GM10266 (cell line): ENCODE measurements around the gene PACS1.
A peak's percentile ranks its signal among the peaks of the same experiment; 100 is the strongest.

Experiments used
- DNase-seq: peaks from one replicate; pipeline ENCODE4 v3.0.0; 2012; ENCODE audit errors: extremely low spot score
- CTCF ChIP-seq: IDR thresholded peaks from 2 replicates; pipeline ENCODE4 v1.5.1; 2012; ENCODE audit warnings: mild to moderate bottlenecking, low read depth; ENCODE audit not compliant: control insufficient read depth, insufficient read depth; ENCODE audit errors: missing control alignments

Gene PACS1

GRCh38 chr11:66261578-66261977 lies 191.5 kb downstream of the PACS1 start:
- TF ChIP-seq CTCF: no peak
- DNase-seq: no peak

- DNase-seq: no peak
- no peak for TF ChIP-seq CTCF
Observed at GRCh38 chr11:66262191-66262590, 192.1 kb downstream of the PACS1 start.

GRCh38 chr11:66262696-66263095 lies 192.6 kb downstream of the PACS1 start:
- TF ChIP-seq CTCF: no peak
- no peak for DNase-seq

- TF ChIP-seq CTCF: no peak
Observed at GRCh38 chr11:66263231-66263630, 193.2 kb downstream of the PACS1 start.

GRCh38 chr11:66263785-66264184 lies 193.7 kb downstream of the PACS1 start:
- TF ChIP-seq CTCF: no peak
- no peak for DNase-seq

More at GRCh38 chr11:66263231-66263630, 193.2 kb downstream of the PACS1 start:
- no peak for DNase-seq

- TF ChIP-seq CTCF: no peak
- DNase-seq: no peak
Observed at GRCh38 chr11:66264383-66264782, 194.3 kb downstream of the PACS1 start.

GRCh38 chr11:66264914-66265313 lies 194.8 kb downstream of the PACS1 start:
- peak; percentile 36 for TF ChIP-seq CTCF
- no peak for DNase-seq
